Measurements from ENCODE around the gene GPR183.

The GPR183 gene

GRCh38 chr13:99307247-99307646, at the start of gene GPR183:
Gene GPR183, minus strand, starts transcription at chr13:99307399. Its CDS starts 11,254 bp downstream, at chr13:99296145.
- DNase-seq, result no peak

GRCh38 chr13:99356262-99357091, 49.3 kb upstream of the GPR183 start:
- no peak for DNase-seq

GRCh38 chr13:99356012-99356261, 48.7 kb upstream of the GPR183 start:
- DNase-seq, result no peak

GRCh38 chr13:99355267-99356011, 48.2 kb upstream of the GPR183 start:
- DNase-seq, result no peak

GRCh38 chr13:99354371-99354951, 47.3 kb upstream of the GPR183 start:
- DNase-seq, result no peak

GRCh38 chr13:99353836-99354235, 46.6 kb upstream of the GPR183 start:
- DNase-seq, result no peak

- no peak for DNase-seq
Measured at GRCh38 chr13:99353246-99353600, 46.0 kb upstream of the GPR183 start.

GRCh38 chr13:99352351-99353245, 45.4 kb upstream of the GPR183 start:
- DNase-seq, result no peak

- DNase-seq, result no peak
Measured at GRCh38 chr13:99351772-99352171, 44.6 kb upstream of the GPR183 start.

- no peak for DNase-seq
Measured at GRCh38 chr13:99350191-99350590, 43.0 kb upstream of the GPR183 start.

GRCh38 chr13:99347911-99348451, 40.8 kb upstream of the GPR183 start:
- no peak for DNase-seq

GRCh38 chr13:99347335-99347878, 40.2 kb upstream of the GPR183 start:
- DNase-seq, result no peak

- no peak for DNase-seq
Measured at GRCh38 chr13:99346335-99347042, 39.3 kb upstream of the GPR183 start.

- no peak for DNase-seq
Measured at GRCh38 chr13:99345345-99345744, 38.1 kb upstream of the GPR183 start.

- DNase-seq, result no peak
Measured at GRCh38 chr13:99344610-99345208, 37.5 kb upstream of the GPR183 start.

GRCh38 chr13:99342723-99343315, 35.6 kb upstream of the GPR183 start:
- no peak for DNase-seq

- no peak for DNase-seq
Measured at GRCh38 chr13:99341969-99342722, 34.9 kb upstream of the GPR183 start.

- DNase-seq, result no peak
Measured at GRCh38 chr13:99340638-99341037, 33.4 kb upstream of the GPR183 start.

- DNase-seq, result no peak
Measured at GRCh38 chr13:99339736-99340397, 32.7 kb upstream of the GPR183 start.
